ENCODE data around the gene SELENON. TPM values are rescaled to one million over a fixed set of nuclear protein-coding genes. Genes with fewer than 3 reads are reported as not detected.

SELENON gene
- total and polyA plus RNA-seq, 7 experiments from 2014 or later, result 2.6 to 27.7 (median 25.2) TPM

Other genes with a start within 250 kb of the SELENON start
- gene MAN1C1, start 183.4 kb upstream of the SELENON start, total RNA-seq, result 10 to 100 TPM; 28.8 to 85.5 (median 69.9) TPM
- 10 to 100 TPM; 16.0 to 30.4 TPM for gene MAN1C1, start 183.4 kb upstream of the SELENON start, polyA plus RNA-seq
- gene MTFR1L, start 19.8 kb downstream of the SELENON start, total RNA-seq, result 10 to 100 TPM; 39.6 to 60.2 (median 42.3) TPM
- 10 to 100 TPM; 42.4 to 51.2 TPM for gene MTFR1L, start 19.8 kb downstream of the SELENON start, polyA plus RNA-seq
- 1 to 10 TPM in 1 of 5 experiments, under 1 TPM in 1, not detected in 3; 0.83 to 4.3 TPM for gene AUNIP, start 59.3 kb downstream of the SELENON start, total RNA-seq
- not detected for gene AUNIP, start 59.3 kb downstream of the SELENON start, polyA plus RNA-seq
- gene PAQR7, start 75.5 kb downstream of the SELENON start, total RNA-seq, result 1 to 10 TPM; 3.4 to 6.0 (median 4.0) TPM
- gene PAQR7, start 75.5 kb downstream of the SELENON start, polyA plus RNA-seq, result under 1 TPM; 0.21 to 0.51 TPM
- gene STMN1, start 106.2 kb downstream of the SELENON start, total RNA-seq, result 100 to 1,000 TPM in 1 of 5 experiments, 10 to 100 TPM in 4; 29.3 to 347 (median 75.3) TPM
- gene STMN1, start 106.2 kb downstream of the SELENON start, polyA plus RNA-seq, result 100 to 1,000 TPM; 247 to 289 TPM
- gene PAFAH2, start 197.9 kb downstream of the SELENON start, total RNA-seq, result 10 to 100 TPM; 11.4 to 36.0 (median 12.7) TPM
- 10 to 100 TPM; 19.5 to 23.7 TPM for gene PAFAH2, start 197.9 kb downstream of the SELENON start, polyA plus RNA-seq
- under 1 TPM in 2 of 5 experiments, not detected in 3; 0.14 to 0.32 TPM for gene EXTL1, start 221.6 kb downstream of the SELENON start, total RNA-seq
- gene EXTL1, start 221.6 kb downstream of the SELENON start, polyA plus RNA-seq, result not detected
- gene SLC30A2, start 245.9 kb downstream of the SELENON start, total RNA-seq, result not detected
- gene SLC30A2, start 245.9 kb downstream of the SELENON start, polyA plus RNA-seq, result not detected

Data from naive thymus-derived CD4-positive, alpha-beta T cell (primary cell).